Activated CD4-positive, alpha-beta memory T cell treated with anti-CD3 and anti-CD28 coated beads, Interleukin-2, amount 10 ng/mL, durations not matched to agents 7 days and 5 days (primary cell): ENCODE data around the gene NME7. TPM values are rescaled to one million over a fixed set of nuclear protein-coding genes. Genes with fewer than 3 reads are reported as not detected.
A peak's percentile ranks its signal among the peaks of the same experiment; 100 is the strongest.

Experiments
- CTCF ChIA-PET: fragments of 350-600 bp; sonication (Branson Sonifier 250); formaldehyde crosslinking; loops from one replicate; lab custom pipeline; 2021; ENCODE audit warnings: antibody characterized with exemption, inconsistent platforms; lab: Charles Lee
- POLR2A ChIA-PET: fragments of 350-600 bp; sonication (Branson Sonifier 250); formaldehyde crosslinking; loops from one replicate; lab custom pipeline; 2021; ENCODE audit warnings: antibody characterized with exemption; lab: Charles Lee
- DNase-seq: peaks from one replicate; pipeline ENCODE4 v3.0.0-alpha.2; 2020
- H3K27ac Mint-ChIP-seq: one replicate; pipeline ENCODE4 v1.8.0; 2021; ENCODE audit warnings: mild to moderate bottlenecking, mixed read lengths
- H3K27me3 Mint-ChIP-seq: one replicate; pipeline ENCODE4 v1.8.0; 2021; ENCODE audit warnings: mixed read lengths
- H3K36me3 Mint-ChIP-seq: one replicate; pipeline ENCODE4 v1.8.0; 2021; ENCODE audit warnings: low read depth, mixed read lengths
- H3K4me1 Mint-ChIP-seq: one replicate; pipeline ENCODE4 v1.8.0; 2021; ENCODE audit warnings: mixed read lengths
- H3K4me3 Mint-ChIP-seq: one replicate; pipeline ENCODE4 v1.8.0; 2021; ENCODE audit warnings: mild to moderate bottlenecking, mixed read lengths
- H3K9me3 Mint-ChIP-seq: one replicate; pipeline ENCODE4 v1.8.0; 2021; ENCODE audit warnings: mixed read lengths
- total RNA-seq, 2 experiments: library from RNA; stranded (reverse); gene quantifications; one replicate each; pipeline ENCODE4 v1.2.3, GENCODE V29; 2021

The NME7 gene
- total RNA-seq, 2 experiments from 2014 or later, result 26.1 to 28.3 TPM

DNA sequence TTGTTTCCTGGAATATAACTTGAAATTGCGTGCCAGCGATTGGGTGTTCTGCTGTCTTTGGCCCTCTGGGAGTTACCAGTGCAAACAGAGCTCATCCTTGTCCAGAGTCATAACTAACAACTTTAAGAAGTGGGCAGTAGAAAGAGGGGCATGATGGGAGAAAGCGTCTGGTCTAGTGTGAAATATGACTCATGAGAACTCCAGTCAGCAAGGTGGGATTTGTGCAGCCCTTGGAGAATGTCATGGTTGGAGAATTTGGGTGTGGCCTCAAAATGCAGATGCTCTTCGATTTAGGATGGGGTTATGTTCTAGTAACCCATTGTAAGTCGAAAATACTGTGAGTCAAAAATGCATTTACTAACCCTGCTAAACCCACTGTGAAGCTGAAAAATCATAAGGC, 248.2 kb downstream of the NME7 start:
- no peaks in the 10 kb centered on the region for H3K36me3 Mint-ChIP-seq
- H3K4me3 Mint-ChIP-seq, result no peak overlapping the region
- peaks cover 6% of the 10 kb centered on the region for H3K4me1 Mint-ChIP-seq
- no peaks in the 10 kb centered on the region for H3K27me3 Mint-ChIP-seq
- no peaks in the 10 kb centered on the region for H3K9me3 Mint-ChIP-seq
- H3K27ac Mint-ChIP-seq, result no peak overlapping the region
- no peak for DNase-seq
- POLR2A ChIA-PET, result no interaction called here
- CTCF ChIA-PET, result no interaction called here

DNA sequence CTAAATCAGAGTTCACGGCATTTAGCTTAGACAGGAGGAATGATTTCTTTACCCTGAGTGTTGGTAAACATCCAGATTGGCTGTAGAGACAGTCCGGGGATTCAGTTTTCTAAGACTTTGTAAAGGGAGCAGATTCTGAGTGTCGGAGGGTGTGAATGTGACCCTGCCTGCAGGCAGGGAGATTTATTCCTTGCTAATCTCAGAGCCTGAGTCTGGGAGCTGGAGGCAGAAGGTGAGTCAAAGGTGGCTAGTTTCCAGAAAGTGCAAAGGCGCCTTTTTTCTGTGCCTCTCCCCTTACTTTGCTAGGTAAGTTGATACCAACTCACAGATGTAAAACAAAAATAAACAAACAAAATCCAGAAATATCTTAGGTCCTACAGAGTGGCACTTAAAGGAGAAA, 249.4 kb downstream of the NME7 start:
- peaks cover 6% of the 10 kb centered on the region for H3K4me1 Mint-ChIP-seq
- no peak for DNase-seq
- H3K9me3 Mint-ChIP-seq, result no peaks in the 10 kb centered on the region
- H3K27ac Mint-ChIP-seq, result no peak overlapping the region
- POLR2A ChIA-PET, result no interaction called here
- H3K27me3 Mint-ChIP-seq, result no peaks in the 10 kb centered on the region
- CTCF ChIA-PET, result no interaction called here
- no peak overlapping the region for H3K4me3 Mint-ChIP-seq
- H3K36me3 Mint-ChIP-seq, result no peaks in the 10 kb centered on the region

DNA sequence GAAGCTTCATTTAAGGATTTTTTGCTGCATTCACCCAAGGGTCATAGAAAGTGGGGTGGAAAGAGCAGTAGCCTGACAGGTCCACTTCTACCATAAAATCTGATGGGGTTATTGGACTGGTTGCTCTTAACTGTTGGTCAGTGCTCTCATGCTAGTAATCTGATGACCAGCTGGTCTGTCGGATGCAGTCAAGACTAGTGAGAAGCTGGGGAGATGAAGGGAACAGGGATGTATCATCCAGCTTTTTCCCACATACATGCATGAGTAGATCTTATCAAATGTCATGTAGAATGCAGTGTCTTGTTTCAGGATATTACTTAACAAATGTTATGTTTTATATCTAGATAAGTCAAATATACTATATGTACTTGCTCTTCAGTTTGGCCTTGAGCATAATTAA, 250.0 kb downstream of the NME7 start:
- Mint-ChIP-seq H3K36me3 (peaks cover under 1% of the 10 kb centered on the region), H3K4me3 (no peak overlapping the region), H3K27ac (no peak overlapping the region), H3K4me1 (peaks cover 6% of the 10 kb centered on the region), H3K9me3 (no peaks in the 10 kb centered on the region), H3K27me3 (no peaks in the 10 kb centered on the region)
- no peak for DNase-seq
- ChIA-PET POLR2A (no interaction called here), CTCF (no interaction called here)

DNA sequence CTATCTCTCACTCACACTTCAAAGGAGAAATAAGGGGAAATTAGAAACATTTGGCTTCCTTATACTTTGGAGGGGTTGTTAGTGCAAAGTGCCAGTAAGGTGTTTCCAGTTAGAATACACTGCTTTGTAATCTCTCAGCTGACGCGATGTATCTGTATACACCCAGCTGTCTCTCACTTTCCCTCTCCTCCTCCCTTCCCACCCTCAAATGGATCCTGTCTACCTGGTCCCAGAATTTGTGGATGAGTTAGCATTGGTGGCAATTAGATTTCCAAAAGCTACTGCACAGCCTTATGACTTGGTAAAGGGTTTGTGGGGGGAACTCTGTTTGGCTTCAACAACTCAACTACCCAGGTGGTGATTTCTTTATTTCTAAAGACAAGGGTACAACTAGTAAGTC, 250.6 kb downstream of the NME7 start:
- no peak overlapping the region for H3K27ac Mint-ChIP-seq
- H3K4me3 Mint-ChIP-seq, result no peak overlapping the region
- ChIA-PET CTCF (no interaction called here), POLR2A (no interaction called here)
- H3K9me3 Mint-ChIP-seq, result no peaks in the 10 kb centered on the region
- peaks cover 5% of the 10 kb centered on the region for H3K36me3 Mint-ChIP-seq
- no peak for DNase-seq
- H3K4me1 Mint-ChIP-seq, result peaks cover 6% of the 10 kb centered on the region
- peaks cover 2% of the 10 kb centered on the region for H3K27me3 Mint-ChIP-seq

DNA sequence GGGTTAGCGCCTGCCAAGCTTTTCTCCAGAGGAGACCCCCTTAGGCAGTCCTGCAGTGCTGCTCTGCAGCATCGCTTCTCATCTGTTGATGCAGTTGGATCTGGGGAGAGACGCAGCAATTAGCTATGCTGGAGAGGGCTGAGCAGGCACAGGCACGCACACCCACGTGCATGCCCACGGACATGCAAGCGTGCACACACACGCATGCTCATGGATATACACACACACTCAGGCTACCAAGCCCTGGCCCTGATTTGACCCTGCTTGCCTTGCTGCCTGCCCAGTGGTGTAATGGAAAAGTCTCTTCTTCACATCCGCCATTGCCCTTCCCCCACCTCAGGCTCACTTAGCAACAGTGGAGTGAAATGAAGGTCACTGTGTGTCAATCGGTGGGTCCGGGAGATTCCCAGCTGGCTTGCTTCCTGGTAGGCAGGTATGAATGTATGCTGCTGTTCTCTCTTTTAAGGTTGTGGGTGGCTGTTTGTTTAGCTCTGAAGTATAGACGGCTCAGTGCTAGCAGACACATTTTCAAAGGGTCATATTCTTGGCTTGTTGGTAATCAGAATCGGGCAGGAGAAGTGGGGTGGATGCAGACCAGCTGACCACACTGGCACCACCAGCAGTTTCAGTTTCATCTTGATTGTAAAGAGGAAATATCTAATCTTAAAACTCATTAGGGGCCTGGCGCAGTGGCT, 251.6 kb downstream of the NME7 start:
- H3K4me1 Mint-ChIP-seq, result peaks cover 7% of the 10 kb centered on the region
- H3K36me3 Mint-ChIP-seq, result peaks cover 5% of the 10 kb centered on the region
- H3K4me3 Mint-ChIP-seq, result no peak overlapping the region
- no peak overlapping the region for H3K27ac Mint-ChIP-seq
- H3K9me3 Mint-ChIP-seq, result no peaks in the 10 kb centered on the region
- CTCF ChIA-PET, result no interaction called here
- H3K27me3 Mint-ChIP-seq, result peaks cover 2% of the 10 kb centered on the region
- POLR2A ChIA-PET, result no interaction called here
- peak; percentile 22 for DNase-seq

DNA sequence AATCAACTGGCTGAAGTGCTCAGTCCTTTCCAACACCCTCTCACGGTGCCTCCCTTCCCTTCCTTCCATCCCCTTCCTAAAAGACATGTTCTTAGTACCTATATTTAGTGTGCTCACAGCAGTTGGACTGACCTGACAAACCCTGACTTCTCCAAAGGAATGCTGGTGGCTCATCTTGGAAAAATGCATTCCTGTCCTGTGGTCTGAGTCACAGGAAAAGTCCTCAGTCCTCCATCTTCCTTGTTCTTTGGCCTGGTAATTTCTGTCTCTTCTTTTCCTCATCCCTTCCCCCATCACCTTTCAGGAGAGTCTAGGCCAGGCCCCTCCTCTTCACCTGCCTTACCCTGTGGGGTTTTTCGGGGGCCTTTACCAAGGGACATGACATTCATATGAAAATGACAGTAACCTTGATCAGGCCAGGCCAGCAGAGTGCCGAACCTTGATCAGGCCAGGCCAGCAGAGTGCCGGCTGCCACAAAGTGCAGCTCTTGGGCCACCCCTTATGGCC, 253.9 kb downstream of the NME7 start:
- Mint-ChIP-seq H3K36me3 (peaks cover 5% of the 10 kb centered on the region), H3K4me3 (no peak overlapping the region), H3K9me3 (no peaks in the 10 kb centered on the region), H3K27me3 (peaks cover 2% of the 10 kb centered on the region), H3K27ac (no peak overlapping the region), H3K4me1 (peaks cover 23% of the 10 kb centered on the region)
- ChIA-PET POLR2A (no interaction called here), CTCF (no interaction called here)
- no peak for DNase-seq

DNA sequence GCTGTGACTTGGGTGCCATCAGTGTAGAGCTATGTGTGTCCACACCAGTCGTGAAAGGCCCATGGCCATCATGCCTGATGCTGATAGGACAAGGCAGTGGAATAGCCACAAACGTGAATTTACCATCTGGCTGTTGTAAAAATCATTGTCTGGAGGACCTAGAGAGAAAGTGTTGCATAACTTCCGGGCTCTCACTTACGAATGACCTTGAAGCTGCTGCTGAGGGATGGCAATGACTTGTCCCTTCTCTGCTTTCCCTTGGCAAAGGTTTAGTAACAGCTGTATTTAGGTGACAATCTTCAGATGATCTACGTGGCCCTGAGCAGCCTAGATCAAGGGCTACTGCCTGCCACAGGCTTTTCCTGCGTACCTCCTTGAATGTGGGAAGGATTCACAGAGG, 255.4 kb downstream of the NME7 start:
- H3K9me3 Mint-ChIP-seq, result no peaks in the 10 kb centered on the region
- POLR2A ChIA-PET, result no interaction called here
- no peak overlapping the region for H3K27ac Mint-ChIP-seq
- H3K4me3 Mint-ChIP-seq, result no peak overlapping the region
- H3K4me1 Mint-ChIP-seq, result peaks cover 33% of the 10 kb centered on the region
- CTCF ChIA-PET, result no interaction called here
- peaks cover 5% of the 10 kb centered on the region for H3K36me3 Mint-ChIP-seq
- H3K27me3 Mint-ChIP-seq, result peaks cover 15% of the 10 kb centered on the region
- no peak for DNase-seq

DNA sequence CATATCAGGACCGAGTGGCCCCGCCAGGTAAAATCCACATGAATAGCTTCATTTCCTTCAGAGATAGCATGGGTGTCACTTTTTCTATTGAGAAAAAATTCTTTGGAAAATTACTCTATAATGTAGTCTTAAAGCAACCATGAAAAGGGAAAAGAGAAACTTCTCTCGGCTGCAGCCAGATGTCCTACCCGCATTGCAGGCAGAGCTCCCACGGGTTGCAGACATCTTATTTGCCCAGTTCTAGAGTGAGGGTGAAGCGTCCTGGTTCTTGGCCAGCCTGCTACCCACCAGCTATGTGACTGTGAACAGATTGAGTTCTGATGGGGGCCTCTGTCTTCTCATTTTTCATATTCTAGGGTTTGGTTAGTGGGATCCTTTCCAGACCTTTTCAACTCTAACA, 256.1 kb downstream of the NME7 start:
- Mint-ChIP-seq H3K4me1 (peaks cover 35% of the 10 kb centered on the region), H3K9me3 (no peaks in the 10 kb centered on the region), H3K36me3 (peaks cover 5% of the 10 kb centered on the region), H3K27ac (no peak overlapping the region), H3K27me3 (peaks cover 19% of the 10 kb centered on the region), H3K4me3 (no peak overlapping the region)
- ChIA-PET CTCF (interaction anchor here (2.0 kb wide), 1 partner anchor 237 kb away, joined by 5 read pairs; no protein-coding TSS in a partner anchor), POLR2A (no interaction called here)
- no peak for DNase-seq

DNA sequence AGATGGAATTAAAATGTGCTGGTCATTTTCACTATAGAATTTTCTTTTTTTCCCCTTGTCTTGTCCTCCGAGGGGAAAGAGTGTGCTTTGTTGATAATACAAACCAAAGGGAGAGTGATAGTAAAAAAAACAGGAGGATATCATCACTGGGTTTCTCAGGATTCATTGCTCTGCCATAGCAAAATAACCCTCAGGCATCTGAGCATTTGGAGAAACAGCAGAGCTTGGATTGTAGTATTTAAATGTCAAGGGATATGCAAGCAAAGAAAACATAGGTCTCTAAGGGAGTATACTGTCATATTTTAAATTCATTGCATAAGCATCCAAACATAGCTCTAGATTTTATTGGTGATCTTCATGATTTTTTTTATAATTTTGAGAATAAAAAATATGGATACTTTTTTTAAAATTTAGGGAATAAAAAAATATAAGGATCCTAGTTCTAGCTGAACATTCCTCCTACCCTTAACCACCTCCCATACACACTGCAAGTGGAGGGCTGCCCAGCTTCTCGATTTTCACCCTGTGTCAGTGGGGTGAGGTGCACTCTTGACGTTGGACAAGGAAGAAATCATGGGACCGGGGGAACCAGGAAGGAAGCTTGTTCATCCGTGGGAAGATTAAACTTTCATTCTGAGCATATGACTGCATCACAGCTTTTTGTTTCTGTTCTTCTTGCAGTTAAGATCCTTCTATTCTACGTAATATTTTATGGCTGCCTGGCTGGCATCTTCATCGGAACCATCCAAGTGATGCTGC, 256.7 kb downstream of the NME7 start:
- DNase-seq, result no peak
- peaks cover 30% of the 10 kb centered on the region for H3K4me1 Mint-ChIP-seq
- no peak overlapping the region for H3K27ac Mint-ChIP-seq
- CTCF ChIA-PET, result interaction anchor here (2.0 kb wide), 1 partner anchor 238 kb away, joined by 5 read pairs; no protein-coding TSS in a partner anchor
- H3K36me3 Mint-ChIP-seq, result peaks cover 5% of the 10 kb centered on the region
- POLR2A ChIA-PET, result interaction anchor here (0.6 kb wide), 1 partner anchor 582 kb away, joined by 3 read pairs; no protein-coding TSS in a partner anchor
- peaks cover 19% of the 10 kb centered on the region for H3K27me3 Mint-ChIP-seq
- no peaks in the 10 kb centered on the region for H3K9me3 Mint-ChIP-seq
- H3K4me3 Mint-ChIP-seq, result no peak overlapping the region

DNA sequence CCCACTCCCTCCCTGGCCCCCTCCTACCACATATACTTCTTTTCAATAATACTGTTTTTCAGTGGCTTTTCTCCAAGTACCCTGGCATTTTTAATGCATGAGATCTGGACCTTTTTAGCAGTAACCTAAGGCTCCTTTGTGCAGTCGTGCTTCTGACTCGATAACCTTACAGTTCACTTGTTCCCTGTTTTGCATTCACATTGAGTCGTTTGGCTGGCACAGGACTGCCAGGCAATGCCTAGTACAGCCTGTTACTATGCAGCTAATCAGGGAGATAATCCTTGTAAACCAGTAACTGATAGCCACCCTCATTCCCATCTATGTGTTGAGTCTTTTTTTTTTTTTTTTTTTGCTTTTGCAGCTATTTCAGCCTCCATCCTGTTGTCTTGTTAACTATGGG, 257.4 kb downstream of the NME7 start:
- Mint-ChIP-seq H3K27ac (no peak overlapping the region), H3K36me3 (peaks cover 5% of the 10 kb centered on the region), H3K9me3 (no peaks in the 10 kb centered on the region), H3K27me3 (peaks cover 20% of the 10 kb centered on the region), H3K4me1 (peaks cover 32% of the 10 kb centered on the region), H3K4me3 (no peak overlapping the region)
- DNase-seq, result no peak
- POLR2A ChIA-PET, result interaction anchor here (0.6 kb wide), 1 partner anchor 583 kb away, joined by 3 read pairs; no protein-coding TSS in a partner anchor
- CTCF ChIA-PET, result interaction anchor here (2.0 kb wide), 1 partner anchor 239 kb away, joined by 5 read pairs; no protein-coding TSS in a partner anchor

DNA sequence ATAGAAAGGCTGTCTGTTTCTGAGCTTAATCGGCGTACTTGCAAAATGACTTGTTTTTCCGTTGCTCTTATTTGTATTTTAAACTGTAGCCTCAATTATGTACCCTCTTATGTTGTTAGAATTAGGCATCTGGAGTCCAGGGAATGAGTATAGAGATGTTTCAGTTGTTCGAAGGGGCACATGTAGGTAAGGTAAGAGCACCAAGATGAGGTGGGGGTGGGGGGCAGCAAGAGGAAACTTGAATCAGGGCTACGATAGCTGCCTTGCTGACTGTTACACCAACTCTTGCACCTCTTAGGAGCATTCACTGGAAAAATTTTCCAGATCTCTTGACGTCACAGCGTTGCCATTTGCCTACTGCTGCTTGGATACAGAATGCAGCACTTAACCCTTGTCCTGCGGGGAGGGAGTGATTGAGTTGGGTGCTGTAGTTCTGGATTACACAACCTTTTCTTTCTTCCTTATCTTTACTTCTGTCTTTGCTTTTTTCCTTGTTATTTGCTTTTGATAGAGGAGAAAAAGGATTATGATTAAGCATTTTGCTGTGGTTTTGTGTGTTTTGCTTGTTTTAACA, 257.9 kb downstream of the NME7 start:
- H3K27ac Mint-ChIP-seq, result no peak overlapping the region
- peak overlapping the region; percentile 6 for H3K4me3 Mint-ChIP-seq
- ChIA-PET POLR2A (no interaction called here), CTCF (interaction anchor here (2.0 kb wide), 1 partner anchor 239 kb away, joined by 5 read pairs; no protein-coding TSS in a partner anchor)
- H3K4me1 Mint-ChIP-seq, result peaks cover 34% of the 10 kb centered on the region
- no peak for DNase-seq
- H3K36me3 Mint-ChIP-seq, result peaks cover 5% of the 10 kb centered on the region
- peaks cover 20% of the 10 kb centered on the region for H3K27me3 Mint-ChIP-seq
- no peaks in the 10 kb centered on the region for H3K9me3 Mint-ChIP-seq

DNA sequence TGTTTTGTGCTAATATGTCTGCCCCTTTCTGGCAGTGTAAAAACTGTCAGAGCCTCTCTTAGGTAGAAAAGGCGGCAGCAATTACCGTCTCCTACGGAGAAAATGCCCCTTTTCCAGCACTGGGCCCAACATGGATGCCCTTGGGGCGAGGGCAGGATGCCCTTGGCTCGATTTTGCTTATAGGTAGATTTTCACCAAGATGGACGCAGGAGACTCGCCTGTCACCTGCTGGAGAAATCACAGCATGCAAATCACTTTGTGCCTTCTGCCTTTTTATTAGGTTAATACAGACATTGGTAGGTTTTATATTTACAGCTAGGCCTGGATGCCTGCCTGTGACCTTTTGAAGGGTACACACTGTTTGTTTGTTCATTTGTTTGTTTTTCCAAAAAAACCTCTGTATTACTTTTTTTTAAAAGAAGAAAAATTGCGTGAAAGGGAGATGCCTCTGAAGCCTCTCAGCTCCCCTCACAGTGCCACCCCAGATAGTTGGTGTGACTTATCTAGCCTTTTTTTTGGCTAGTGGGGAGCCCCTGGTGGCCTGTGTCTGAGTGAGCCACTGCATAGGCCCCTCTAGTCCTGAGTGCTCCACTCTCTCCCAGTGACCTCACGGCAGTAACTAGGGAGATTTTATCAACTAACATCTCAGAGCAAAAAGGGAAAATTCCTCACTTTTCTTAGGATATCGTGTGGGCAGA, 258.6 kb downstream of the NME7 start:
- Mint-ChIP-seq H3K9me3 (no peaks in the 10 kb centered on the region), H3K36me3 (peaks cover 5% of the 10 kb centered on the region), H3K27me3 (peaks cover 20% of the 10 kb centered on the region), H3K4me3 (no peak overlapping the region), H3K27ac (no peak overlapping the region), H3K4me1 (peaks cover 34% of the 10 kb centered on the region)
- POLR2A ChIA-PET, result no interaction called here
- DNase-seq, result no peak
- CTCF ChIA-PET, result no interaction called here
